PC-9 (cell line): ENCODE results near the gene BCL11B.

Experiments
- CTCF ChIP-seq: fragments of 200-600 bp; sonication (generic); conservative IDR thresholded peaks from 2 replicates; pipeline ENCODE4 v1.6.1; 2017; ENCODE audit warnings: mixed run types, antibody characterized with exemption, mild to moderate bottlenecking, moderate library complexity
- EZH2 ChIP-seq: fragments of 200-600 bp; sonication (generic); IDR thresholded peaks from 2 replicates; pipeline ENCODE4 v1.8.0; 2017; ENCODE audit warnings: antibody characterized with exemption, low read depth

- TF ChIP-seq CTCF = no peak
- TF ChIP-seq EZH2 = no peak
These were observed 150.6 kb downstream of the BCL11B start for GRCh38 chr14:99121319-99121875.
